KMS-11 (cell line): ENCODE results near the gene FOXP1.

Experiments used
- H2AFZ ChIP-seq: fragments of 200-600 bp; sonication (generic); 2 replicates; pipeline ENCODE4 v1.6.1; 2016; ENCODE audit warnings: antibody characterized with exemption, mixed run types, low read depth
- H3K27ac ChIP-seq: fragments of 200-600 bp; sonication (generic); 2 replicates; pipeline ENCODE4 v1.6.1; 2016; ENCODE audit warnings: mild to moderate bottlenecking, mixed run types
- H3K27me3 ChIP-seq: fragments of 200-600 bp; sonication (generic); 2 replicates; pipeline ENCODE4 v1.6.1; 2017; ENCODE audit warnings: mild to moderate bottlenecking, low read depth, mixed run types, moderate library complexity; ENCODE audit not compliant: insufficient read depth
- H3K36me3 ChIP-seq: fragments of 200-600 bp; sonication (generic); 2 replicates; pipeline ENCODE4 v1.6.1; 2017; ENCODE audit warnings: mild to moderate bottlenecking, mixed run types; ENCODE audit not compliant: insufficient read depth
- H3K4me1 ChIP-seq: fragments of 200-600 bp; sonication (generic); 2 replicates; pipeline ENCODE4 v1.6.1; 2016; ENCODE audit warnings: mild to moderate bottlenecking, low read depth, mixed run types; ENCODE audit not compliant: poor library complexity, severe bottlenecking
- H3K4me2 ChIP-seq: fragments of 200-600 bp; sonication (generic); 2 replicates; pipeline ENCODE4 v1.7.0; 2016; ENCODE audit warnings: mild to moderate bottlenecking, mixed run types
- H3K4me3 ChIP-seq: fragments of 200-600 bp; sonication (generic); IDR thresholded peaks from 2 replicates; pipeline ENCODE4 v1.6.1; 2017; ENCODE audit warnings: low read depth, low read length, mixed read lengths; ENCODE audit not compliant: insufficient read depth
- H3K79me2 ChIP-seq: fragments of 200-600 bp; sonication (generic); 2 replicates; pipeline ENCODE4 v1.6.1; 2016; ENCODE audit warnings: low read depth, mixed run types; ENCODE audit not compliant: insufficient read depth
- H3K9ac ChIP-seq: fragments of 200-600 bp; sonication (generic); 2 replicates; pipeline ENCODE4 v1.6.1; 2016; ENCODE audit warnings: mild to moderate bottlenecking, mixed run types
- H4K20me1 ChIP-seq: fragments of 200-600 bp; sonication (generic); 2 replicates; pipeline ENCODE4 v1.6.1; 2016; ENCODE audit warnings: mild to moderate bottlenecking, mixed run types; ENCODE audit not compliant: insufficient read depth
- TF ChIP-seq, protein P1 (sequence below): fragments of 200-600 bp; sonication (generic); conservative IDR thresholded peaks from 2 replicates; pipeline ENCODE4 v1.6.1; 2017; ENCODE audit warnings: low read depth, mild to moderate bottlenecking, antibody characterized with exemption, low read length, moderate library complexity, mixed read lengths

The FOXP1 gene

DNA sequence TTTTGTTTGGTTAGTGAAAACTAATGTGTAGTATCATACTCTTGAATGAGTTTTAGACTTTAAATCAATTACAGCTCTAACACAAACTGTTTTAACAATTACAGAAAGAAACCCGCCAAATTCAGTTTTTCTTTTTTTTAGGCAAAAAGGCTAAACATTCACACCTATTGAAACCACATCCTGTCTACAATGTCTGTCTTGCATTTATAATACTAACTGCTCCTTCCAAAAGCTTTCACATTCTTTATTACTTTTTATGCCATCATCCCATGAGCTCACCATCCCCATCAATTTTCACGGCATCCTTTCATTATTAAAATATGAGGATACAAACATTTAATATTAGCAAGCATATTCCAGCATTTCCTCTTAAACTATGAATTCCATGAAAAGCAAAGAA, 593.3 kb downstream of the FOXP1 start:
- Histone ChIP-seq H4K20me1 (no peaks in the 10 kb centered on the region), H3K27ac (no peak overlapping the region), H3K4me1 (peaks cover 20% of the 10 kb centered on the region)

DNA sequence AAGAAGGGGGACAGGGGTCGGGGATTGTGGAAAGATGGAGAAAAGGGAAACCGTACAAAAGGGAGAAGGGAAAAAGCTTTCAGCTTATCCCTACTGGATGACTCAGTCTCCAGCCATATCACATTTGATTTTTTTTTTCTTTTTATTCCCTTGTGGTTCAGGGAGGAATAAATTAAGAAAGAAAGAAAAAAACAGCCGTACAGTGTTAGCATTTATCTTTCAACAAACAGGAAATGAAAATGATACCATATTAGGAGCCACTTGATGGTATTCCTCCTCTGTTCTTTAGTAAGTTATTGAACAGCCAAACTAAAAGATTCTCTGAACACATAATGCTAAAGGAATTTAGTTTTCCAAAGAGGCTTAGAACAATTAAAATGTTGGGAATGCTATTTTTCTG, 594.4 kb downstream of the FOXP1 start:
- H4K20me1 ChIP-seq: no peaks in the 10 kb centered on the region
- H2AFZ ChIP-seq: no peak overlapping the region
- no peak overlapping the region for H3K4me2 ChIP-seq
- H3K4me3 ChIP-seq: no peak overlapping the region
- H3K79me2 ChIP-seq: no peaks in the 10 kb centered on the region
- H3K27ac ChIP-seq: no peak overlapping the region
- TF ChIP-seq, protein P1, sequence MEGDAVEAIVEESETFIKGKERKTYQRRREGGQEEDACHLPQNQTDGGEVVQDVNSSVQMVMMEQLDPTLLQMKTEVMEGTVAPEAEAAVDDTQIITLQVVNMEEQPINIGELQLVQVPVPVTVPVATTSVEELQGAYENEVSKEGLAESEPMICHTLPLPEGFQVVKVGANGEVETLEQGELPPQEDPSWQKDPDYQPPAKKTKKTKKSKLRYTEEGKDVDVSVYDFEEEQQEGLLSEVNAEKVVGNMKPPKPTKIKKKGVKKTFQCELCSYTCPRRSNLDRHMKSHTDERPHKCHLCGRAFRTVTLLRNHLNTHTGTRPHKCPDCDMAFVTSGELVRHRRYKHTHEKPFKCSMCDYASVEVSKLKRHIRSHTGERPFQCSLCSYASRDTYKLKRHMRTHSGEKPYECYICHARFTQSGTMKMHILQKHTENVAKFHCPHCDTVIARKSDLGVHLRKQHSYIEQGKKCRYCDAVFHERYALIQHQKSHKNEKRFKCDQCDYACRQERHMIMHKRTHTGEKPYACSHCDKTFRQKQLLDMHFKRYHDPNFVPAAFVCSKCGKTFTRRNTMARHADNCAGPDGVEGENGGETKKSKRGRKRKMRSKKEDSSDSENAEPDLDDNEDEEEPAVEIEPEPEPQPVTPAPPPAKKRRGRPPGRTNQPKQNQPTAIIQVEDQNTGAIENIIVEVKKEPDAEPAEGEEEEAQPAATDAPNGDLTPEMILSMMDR: no peak
- peaks cover 30% of the 10 kb centered on the region for H3K4me1 ChIP-seq
- H3K36me3 ChIP-seq: no peaks in the 10 kb centered on the region
- H3K27me3 ChIP-seq: no peaks in the 10 kb centered on the region
- H3K9ac ChIP-seq: no peak overlapping the region

More for the DNA sequence above, 593.3 kb downstream of the FOXP1 start:
- TF ChIP-seq, protein P1: no peak
- H3K4me3 ChIP-seq: no peak overlapping the region
- H3K79me2 ChIP-seq: no peaks in the 10 kb centered on the region
- no peak overlapping the region for H2AFZ ChIP-seq
- H3K27me3 ChIP-seq: no peaks in the 10 kb centered on the region
- H3K9ac ChIP-seq: no peak overlapping the region
- no peaks in the 10 kb centered on the region for H3K36me3 ChIP-seq
- no peak overlapping the region for H3K4me2 ChIP-seq

DNA sequence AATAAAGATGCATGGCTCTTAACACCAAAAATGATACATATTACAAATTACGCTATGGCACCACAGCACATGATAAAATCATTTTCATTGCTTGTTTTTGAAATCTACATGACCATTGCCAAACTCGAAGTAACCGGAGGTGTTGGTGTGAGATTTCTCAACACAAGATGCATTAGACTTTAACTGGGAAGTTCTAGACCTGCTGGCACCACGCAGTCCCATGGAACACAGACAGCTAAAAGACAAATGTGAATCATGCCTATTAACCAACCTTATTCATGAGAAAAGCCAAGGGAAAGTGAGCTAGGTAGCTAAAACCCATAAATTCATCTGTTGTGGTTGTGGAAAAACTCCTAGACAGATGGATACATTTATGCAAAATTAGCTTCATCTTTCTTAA, 595.4 kb downstream of the FOXP1 start:
- H2AFZ ChIP-seq: no peak overlapping the region
- H3K9ac ChIP-seq: no peak overlapping the region
- no peaks in the 10 kb centered on the region for H4K20me1 ChIP-seq
- H3K4me1 ChIP-seq: peaks cover 40% of the 10 kb centered on the region
- TF ChIP-seq, protein P1: no peak
- no peaks in the 10 kb centered on the region for H3K36me3 ChIP-seq
- no peak overlapping the region for H3K4me3 ChIP-seq
- no peaks in the 10 kb centered on the region for H3K79me2 ChIP-seq
- H3K27me3 ChIP-seq: no peaks in the 10 kb centered on the region
- no peak overlapping the region for H3K27ac ChIP-seq
- H3K4me2 ChIP-seq: no peak overlapping the region

DNA sequence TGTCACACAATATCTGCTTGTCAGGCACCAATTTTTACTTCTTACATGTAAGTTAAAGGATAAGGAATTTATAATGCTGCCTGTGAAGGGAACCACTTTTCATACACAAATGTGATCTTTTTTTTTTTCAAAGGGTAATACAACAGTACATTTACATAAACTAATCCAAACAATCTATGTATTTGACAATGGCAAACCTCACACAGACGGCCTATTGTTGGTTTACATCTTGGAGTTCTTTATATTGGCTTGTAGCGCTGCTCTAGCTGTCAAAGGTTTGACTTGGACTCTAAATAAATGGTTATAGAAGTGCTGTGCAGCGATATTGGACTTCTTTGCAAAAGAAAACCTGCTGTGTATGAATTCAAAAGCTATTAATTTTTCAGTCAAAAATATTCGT, 598.0 kb downstream of the FOXP1 start:
- Histone ChIP-seq H3K4me1 (peaks cover 56% of the 10 kb centered on the region), H2AFZ (no peak overlapping the region), H3K9ac (no peak overlapping the region), H3K4me2 (no peak overlapping the region), H3K27me3 (no peaks in the 10 kb centered on the region), H3K27ac (no peak overlapping the region), H3K79me2 (no peaks in the 10 kb centered on the region), H3K36me3 (no peaks in the 10 kb centered on the region), H3K4me3 (no peak overlapping the region), H4K20me1 (no peaks in the 10 kb centered on the region)
- TF ChIP-seq, protein P1: no peak
